Measurements from ENCODE around the gene P2RY6.

The P2RY6 gene

DNA sequence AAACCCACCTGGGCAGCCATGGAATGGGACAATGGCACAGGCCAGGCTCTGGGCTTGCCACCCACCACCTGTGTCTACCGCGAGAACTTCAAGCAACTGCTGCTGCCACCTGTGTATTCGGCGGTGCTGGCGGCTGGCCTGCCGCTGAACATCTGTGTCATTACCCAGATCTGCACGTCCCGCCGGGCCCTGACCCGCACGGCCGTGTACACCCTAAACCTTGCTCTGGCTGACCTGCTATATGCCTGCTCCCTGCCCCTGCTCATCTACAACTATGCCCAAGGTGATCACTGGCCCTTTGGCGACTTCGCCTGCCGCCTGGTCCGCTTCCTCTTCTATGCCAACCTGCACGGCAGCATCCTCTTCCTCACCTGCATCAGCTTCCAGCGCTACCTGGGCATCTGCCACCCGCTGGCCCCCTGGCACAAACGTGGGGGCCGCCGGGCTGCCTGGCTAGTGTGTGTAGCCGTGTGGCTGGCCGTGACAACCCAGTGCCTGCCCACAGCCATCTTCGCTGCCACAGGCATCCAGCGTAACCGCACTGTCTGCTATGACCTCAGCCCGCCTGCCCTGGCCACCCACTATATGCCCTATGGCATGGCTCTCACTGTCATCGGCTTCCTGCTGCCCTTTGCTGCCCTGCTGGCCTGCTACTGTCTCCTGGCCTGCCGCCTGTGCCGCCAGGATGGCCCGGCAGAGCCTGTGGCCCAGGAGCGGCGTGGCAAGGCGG, 24.5 kb downstream of the P2RY6 start:
- no peak for DNase-seq (ENCODE audit: low spot score)

DNA sequence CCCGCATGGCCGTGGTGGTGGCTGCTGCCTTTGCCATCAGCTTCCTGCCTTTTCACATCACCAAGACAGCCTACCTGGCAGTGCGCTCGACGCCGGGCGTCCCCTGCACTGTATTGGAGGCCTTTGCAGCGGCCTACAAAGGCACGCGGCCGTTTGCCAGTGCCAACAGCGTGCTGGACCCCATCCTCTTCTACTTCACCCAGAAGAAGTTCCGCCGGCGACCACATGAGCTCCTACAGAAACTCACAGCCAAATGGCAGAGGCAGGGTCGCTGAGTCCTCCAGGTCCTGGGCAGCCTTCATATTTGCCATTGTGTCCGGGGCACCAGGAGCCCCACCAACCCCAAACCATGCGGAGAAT, 25.1 kb downstream of the P2RY6 start:
- no peak for DNase-seq (ENCODE audit: low spot score)

DNA sequence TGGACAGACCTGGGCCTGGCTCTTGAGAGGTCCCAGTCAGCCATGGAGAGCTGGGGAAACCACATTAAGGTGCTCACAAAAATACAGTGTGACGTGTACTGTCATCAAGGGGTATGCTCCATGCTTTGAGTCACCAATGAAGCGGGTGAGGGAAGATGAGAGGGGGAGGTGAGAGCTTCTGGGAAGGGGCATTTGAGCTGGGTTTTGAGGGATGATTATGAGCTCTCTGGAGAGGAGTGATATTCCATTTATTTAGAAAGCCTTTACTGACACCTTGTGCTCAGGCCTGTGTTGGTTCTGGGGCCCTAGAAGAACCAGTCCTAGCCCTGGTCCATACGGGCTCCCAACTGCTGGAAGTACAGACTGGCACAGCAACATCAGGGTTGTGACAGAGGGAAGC, 25.6 kb downstream of the P2RY6 start:
- no peak for DNase-seq (ENCODE audit: low spot score)

DNA sequence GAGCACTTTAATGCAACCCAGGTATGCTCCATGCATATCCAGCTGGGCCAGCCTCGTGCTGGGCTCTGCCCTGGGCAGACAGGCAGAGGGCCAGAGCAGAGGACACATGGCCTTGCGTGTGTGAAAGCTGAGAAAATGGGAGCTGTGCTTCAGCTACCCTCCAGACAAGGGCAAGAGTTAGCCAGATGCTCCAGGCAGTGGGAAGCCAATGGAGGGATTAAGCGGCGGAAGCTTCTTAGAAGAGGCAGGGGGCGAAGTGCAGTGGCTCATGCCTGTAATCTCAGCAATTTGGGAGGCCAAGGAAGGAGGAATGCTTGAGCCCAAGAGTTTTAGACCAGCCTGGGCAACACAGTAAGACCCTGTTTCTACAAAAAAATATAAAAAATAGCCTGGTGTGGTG, 26.1 kb downstream of the P2RY6 start:
- no peak for DNase-seq (ENCODE audit: low spot score)

DNA sequence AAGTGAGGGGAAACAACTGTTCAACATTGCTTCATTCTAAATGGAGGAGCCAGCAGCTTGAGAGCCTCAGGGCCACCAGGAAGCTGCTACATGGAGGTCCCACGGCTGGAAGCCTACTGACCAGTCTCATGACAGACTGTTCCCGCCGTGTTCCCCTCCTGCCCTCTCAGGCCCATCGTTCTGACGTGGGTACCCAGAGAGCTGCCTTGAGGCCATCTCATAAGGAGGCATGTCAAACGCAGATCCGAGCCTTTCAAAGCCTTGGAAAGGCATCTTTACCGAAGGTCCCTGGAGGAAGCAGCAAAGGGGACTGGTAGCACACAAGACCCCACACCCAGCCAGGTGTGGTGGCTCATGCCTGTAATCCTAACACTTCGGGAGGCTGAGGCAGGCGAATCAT, 27.6 kb downstream of the P2RY6 start:
- no peak for DNase-seq (ENCODE audit: low spot score)

DNA sequence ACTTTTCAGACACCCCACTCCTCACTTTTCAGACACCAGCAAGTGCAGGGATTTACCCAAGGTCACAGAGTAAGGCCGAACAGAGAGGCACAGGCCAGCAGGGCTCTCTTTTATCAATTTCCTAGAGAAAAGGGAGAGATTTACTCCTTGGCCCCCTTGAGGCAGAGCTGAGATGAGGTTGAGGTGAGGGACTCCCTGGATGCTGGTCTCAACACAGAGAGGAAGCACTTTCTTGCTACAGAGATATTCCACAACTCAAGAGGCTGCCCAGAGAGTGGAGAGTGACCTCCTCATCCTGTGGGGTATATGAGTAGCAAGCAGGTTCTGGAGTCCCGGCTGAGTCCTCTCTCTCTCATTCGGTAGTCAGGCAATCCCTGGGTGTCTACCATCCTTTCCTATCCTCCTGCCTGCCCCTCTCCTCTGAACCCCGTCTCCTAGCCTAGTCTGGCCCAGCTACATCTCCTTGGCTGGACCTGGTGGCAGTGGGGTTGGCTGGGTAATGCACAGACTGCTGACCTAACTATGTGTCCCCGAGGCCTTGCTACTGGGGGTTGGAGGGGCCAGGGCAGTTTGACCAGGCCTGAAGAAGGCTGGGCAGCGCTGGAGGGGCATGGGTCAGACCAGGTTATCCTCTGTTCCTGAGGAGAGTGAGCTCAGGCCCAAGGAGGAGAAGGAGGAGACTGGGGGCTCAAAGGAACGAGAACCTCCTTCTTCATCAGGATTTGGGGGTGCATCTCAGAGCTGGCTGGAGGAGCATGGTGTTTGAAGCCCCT, 34.1 kb downstream of the P2RY6 start:
- no peak for DNase-seq (ENCODE audit: low spot score)

DNA sequence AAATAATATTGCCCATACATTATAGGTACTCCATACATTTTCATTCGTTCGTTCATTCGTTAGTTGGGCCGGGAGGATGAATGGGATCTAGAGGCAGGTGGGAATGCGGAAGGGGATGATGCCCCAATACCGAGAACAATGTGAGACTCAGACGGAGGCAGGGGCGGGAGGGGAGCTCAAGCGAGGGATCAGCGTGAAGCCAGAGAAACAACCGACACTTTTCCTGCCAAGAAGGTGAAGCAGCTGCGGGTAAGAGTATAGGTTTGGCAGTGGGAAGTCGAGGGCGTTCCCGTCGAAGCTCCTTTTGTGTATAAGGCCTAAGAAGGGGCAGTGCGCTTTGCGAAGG, 34.8 kb downstream of the P2RY6 start:
- no peak for DNase-seq (ENCODE audit: low spot score)

DNA sequence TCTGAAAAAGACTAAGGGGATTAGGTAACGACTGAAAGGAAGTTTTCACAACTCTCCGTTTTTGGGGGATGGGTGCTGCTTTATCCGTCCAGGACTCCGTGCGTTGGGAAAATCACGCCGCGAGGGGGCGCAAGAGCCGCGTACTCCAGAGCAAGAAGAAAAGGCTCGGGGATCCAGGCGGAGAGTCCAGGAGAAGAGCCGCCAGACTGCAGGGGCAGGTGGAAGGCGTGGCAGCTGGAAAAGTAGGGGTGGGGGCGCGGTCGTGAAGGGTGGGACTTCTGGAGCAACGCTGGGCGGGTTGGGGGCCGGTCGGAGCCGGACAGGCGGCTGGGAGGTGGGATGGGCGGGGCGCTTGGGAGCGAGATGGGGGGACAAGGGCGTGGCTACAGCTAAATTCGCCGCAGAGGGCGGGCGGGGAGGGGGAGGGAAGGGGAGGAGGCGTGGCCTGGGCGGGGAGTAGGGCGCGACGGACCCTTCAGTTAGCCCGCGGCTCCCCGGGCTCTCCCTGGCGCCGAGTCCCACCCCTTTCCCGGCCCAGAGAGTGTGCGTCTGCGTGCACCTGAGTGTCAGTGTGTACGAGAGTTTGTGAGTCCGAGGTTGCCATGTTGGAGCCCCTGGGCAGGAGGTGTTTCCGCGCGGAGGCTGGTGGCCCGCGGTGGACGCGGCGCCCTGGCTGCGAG, 35.3 kb downstream of the P2RY6 start:
- peak; percentile 95 for DNase-seq (ENCODE audit: low spot score)

DNA sequence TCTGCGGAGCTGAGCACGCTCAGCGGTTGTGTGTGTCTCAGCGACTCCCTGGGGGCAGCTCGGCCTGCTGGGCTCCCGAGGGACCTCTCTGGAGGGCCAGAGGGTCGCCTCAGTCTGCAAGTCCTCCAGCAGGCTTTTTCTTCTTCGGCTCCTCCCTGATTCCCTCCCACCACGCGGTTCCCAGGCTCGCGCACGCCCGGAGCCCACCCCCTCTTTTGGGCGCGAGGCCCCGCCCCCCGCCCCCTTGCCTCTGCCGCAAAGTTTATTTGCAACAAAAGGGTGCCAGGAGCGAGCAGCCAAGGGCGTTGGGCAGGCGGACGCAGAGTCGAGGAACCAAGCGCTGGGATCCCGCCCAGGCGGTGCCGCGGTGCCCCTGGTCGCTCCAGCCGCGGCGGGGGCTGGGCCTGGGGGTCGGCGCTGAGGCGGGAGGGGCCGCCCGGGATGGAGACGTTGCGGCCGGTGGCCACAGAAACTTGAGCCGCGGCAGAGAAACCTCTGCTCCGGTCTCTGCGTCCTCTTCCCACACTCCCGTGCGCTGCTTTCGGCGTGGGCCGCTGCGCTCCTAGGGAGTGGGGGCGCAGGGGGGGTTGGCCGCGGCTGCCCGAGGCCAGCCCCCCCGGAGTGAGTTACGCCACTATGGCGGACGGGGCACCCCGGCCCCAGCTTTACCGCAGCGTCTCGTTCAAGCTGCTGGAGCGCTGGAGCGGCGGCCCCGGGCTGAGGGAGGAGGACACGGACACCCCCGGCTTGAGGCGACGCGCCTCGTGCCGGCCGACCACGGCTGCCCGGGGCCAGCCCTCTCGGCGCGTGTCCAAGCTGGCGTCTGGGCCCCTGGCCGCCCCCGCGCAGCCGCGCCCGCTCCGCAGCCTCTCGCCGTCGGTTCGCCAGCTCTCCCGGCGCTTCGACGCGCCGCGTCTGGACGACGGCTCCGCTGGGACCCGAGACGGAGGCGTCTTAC, 36.1 kb downstream of the P2RY6 start, which contains the start of gene ARHGEF17:
ARHGEF17 (plus strand) TSS at position 274 of the 958 bp plus-strand sequence; CDS start at position 637, 363 bp downstream.
- DNase-seq (ENCODE audit: low spot score) = peak; percentile 85

DNA sequence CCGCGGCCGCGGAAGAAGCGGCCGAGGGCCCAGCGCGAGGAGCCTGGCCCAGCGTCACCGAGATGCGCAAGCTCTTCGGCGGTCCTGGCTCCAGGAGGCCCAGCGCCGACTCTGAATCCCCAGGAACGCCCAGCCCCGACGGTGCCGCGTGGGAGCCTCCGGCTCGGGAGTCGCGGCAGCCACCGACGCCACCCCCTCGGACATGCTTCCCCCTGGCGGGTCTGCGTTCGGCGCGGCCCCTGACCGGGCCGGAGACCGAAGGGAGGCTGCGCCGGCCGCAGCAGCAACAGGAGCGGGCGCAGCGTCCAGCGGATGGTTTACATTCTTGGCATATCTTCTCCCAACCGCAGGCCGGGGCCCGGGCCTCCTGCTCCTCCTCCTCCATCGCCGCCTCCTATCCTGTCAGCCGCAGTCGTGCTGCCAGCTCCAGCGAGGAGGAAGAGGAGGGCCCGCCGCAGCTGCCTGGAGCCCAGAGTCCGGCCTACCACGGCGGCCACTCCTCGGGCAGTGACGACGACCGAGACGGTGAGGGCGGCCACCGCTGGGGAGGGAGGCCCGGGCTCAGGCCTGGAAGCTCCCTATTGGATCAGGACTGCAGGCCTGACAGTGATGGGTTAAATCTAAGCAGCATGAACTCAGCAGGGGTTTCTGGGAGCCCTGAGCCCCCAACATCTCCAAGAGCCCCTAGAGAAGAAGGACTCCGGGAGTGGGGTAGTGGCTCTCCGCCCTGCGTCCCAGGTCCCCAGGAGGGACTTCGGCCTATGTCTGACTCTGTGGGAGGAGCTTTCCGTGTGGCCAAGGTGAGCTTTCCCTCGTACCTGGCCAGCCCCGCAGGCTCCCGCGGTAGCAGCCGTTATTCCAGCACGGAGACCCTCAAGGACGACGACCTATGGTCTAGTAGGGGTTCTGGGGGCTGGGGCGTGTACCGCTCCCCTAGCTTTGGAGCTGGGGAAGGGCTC, 37.1 kb downstream of the P2RY6 start:
- peak; percentile 95 for DNase-seq (ENCODE audit: low spot score)

DNA sequence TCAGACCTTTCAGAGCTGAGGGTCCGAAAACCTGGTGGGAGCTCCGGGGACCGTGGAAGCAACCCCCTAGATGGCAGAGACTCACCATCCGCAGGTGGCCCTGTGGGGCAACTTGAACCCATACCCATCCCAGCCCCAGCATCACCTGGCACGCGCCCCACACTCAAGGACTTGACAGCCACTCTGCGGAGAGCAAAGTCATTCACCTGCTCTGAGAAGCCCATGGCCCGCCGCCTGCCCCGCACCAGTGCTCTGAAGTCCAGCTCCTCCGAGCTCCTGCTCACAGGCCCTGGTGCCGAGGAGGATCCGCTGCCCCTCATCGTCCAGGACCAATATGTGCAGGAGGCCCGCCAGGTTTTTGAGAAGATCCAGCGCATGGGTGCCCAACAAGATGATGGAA, 37.9 kb downstream of the P2RY6 start:
- DNase-seq (ENCODE audit: low spot score) = no peak

DNA sequence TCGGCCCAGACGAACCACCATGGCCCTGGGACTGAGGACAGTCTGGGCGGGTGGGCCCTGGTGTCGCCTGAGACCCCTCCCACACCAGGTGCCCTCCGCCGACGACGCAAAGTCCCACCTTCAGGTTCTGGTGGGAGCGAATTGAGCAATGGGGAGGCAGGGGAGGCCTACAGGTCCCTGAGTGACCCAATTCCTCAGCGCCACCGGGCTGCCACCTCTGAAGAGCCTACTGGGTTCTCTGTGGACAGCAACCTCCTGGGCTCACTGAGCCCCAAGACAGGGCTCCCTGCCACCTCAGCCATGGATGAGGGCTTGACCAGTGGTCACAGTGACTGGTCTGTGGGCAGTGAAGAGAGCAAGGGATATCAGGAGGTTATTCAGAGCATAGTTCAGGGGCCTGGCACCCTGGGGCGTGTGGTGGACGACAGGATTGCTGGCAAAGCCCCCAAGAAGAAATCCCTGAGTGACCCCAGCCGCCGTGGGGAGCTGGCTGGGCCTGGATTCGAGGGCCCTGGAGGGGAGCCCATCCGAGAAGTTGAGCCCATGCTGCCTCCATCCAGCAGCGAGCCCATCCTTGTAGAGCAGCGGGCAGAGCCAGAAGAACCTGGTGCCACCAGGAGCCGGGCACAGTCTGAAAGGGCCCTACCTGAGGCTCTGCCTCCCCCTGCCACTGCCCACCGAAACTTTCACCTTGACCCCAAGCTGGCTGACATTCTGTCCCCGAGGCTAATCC, 38.7 kb downstream of the P2RY6 start:
- no peak for DNase-seq (ENCODE audit: low spot score)

DNA sequence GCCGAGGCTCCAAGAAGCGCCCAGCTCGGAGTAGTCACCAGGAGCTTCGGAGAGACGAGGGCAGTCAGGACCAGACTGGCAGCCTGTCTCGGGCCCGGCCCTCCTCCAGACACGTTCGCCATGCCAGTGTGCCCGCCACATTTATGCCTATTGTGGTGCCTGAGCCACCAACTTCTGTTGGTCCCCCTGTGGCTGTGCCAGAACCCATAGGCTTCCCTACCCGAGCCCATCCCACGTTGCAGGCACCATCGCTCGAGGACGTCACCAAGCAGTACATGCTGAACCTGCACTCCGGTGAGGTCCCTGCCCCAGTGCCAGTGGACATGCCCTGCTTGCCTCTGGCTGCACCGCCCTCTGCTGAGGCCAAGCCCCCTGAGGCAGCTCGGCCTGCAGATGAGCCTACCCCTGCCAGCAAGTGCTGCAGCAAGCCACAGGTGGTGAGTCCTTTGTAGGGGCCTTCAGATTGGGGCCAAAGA, 39.3 kb downstream of the P2RY6 start:
- DNase-seq (ENCODE audit: low spot score) = no peak

DNA sequence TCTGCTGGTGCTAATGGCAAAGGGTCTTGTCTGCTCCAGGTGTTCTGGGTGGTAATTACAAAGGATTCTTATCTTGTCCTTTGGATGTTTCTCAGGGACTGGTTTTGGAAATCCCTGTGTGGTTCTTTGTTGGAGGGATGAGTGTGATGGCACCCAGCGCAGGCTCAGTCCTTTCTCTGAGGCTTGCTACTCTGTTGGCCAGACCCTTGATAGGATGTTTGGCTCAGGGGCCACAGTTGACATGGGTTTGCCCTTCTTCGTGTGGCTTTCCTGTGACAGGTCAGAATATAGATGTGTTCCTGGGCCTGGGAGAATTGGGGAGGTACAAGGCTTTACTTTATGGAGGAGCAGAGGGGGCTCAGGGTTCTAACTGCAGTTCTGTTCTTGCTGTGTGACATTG, 39.9 kb downstream of the P2RY6 start:
- DNase-seq (ENCODE audit: low spot score) = no peak

DNA sequence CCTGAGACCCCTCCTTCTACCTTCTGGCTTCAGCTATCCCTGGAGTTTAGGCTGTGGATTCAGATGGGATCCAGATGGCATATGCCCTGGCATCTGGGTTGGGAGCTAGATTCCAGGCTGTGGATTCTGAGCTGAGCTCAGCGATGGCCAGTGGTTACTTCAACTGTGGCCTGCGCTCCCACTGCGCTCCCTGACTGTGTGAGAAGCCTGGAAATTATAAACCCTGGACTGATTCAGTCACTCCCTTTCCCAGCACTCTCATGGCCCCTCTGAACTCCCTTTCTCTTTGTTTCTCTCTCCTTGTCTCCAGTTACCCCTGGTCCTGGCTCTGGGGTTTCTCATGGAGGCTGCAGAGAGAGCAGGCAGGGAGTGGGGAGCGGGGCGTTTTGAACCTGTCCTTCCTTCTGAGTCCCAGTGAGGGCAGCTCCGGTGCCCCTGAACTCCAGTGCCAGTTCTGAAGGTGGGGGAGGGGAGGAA, 40.8 kb downstream of the P2RY6 start:
- peak; percentile 54 for DNase-seq (ENCODE audit: low spot score)

DNA sequence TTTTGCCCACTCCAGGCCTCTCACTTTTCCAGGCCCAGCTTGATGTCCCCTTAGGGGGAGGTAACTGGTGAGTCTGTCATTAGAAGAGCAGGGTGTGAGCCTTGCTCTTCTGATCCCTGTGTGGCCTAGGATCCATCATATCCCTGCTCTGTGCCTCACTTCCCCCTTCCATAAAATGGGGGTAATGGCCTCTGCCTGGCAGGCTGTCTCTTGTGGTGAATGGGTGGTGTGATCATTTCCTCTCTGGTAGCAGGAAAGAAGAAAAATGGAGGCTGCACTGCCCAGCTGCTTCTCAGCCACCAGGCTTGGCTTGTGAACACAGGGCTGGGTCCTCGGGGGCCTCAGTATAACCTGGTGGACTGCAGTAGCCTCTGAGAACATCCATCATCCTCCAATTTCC, 41.5 kb downstream of the P2RY6 start:
- no peak for DNase-seq (ENCODE audit: low spot score)

DNA sequence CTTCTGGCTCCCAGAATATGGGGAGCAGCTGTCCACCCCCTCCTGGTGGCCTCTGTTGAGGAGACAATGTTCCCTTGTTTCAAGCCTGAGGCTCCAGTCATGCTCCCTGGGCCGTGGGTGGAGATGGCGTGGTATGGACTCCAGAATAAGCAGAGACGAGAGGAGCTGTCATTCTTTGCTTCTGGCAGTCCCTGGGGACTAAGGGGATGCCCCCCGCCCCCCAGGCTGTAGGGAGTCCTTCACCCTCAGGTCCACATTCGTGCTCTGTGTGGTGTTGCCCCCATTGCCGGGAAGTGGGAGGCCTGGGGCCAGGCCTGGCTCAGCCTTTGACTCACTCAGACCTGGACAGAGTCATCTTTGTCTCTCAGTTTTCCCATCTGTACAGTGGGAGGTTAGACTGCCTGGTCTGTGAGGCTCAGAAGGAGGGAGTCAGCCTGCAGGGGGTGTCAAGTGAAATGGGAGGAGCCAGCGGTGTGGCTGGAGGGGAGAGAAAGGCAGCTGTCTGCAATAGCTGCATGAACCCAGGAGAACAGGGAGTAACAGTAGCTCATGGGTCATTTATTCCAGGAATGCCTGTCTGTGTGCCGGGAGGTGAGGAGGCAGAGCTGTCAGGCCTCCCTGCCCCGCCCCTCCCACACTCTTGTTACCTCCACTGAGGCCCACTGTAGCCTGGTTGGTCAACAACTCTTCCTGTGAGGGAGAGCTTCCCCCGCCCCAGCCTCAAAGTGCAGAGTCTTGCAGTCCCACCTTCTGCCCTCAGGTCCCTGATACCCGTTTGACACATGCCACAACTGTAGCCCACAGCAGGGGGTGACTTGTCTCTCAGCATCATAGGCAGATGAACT, 42.2 kb downstream of the P2RY6 start:
- peak; percentile 61 for DNase-seq (ENCODE audit: low spot score)

DNA sequence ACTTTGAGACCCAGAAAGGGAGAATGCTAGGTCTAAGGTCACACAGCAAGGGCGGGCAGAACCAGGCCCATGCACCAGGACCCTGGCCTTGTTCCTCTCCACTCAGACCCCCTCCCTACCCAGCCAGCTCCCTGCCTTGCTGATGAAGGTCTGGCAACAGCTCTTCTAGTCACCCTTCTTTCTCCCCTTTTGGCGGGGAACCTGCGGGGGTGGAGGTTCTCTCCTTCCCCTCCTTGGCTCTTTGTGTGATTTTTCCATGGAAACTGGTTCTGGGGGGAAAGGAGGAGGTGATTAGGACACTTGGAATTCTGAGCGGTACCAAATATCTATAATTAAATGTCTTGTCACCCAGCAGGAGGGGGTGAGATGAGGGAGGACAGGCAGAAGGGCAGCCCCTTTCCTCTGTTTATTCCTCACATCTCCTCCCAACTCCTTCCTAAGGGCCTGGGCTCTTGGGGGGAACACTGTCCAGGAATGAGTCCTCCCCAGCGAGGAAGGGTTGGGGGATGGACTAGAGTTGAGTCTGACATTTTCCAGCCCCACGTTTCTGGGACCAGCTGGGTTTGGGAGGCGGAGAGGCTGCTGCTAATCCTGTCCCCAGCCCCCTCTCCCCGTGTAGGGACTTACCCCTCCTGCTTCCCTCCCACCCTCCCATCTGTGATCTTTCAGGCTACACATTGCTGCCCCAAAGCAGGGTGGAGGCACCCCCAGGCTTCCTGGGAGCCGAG, 43.3 kb downstream of the P2RY6 start:
- DNase-seq (ENCODE audit: low spot score) = no peak

All from AG08396 (cell line).